ENCODE measurements around the gene C2orf42. TPM values are rescaled to one million over a fixed set of nuclear protein-coding genes. Genes with fewer than 3 reads are reported as not detected.

The C2orf42 gene
- total and polyA plus RNA-seq, 2 of the 4 experiments (the other 2 are of a cell fraction) = 7.5 to 31.5 TPM

DNA sequence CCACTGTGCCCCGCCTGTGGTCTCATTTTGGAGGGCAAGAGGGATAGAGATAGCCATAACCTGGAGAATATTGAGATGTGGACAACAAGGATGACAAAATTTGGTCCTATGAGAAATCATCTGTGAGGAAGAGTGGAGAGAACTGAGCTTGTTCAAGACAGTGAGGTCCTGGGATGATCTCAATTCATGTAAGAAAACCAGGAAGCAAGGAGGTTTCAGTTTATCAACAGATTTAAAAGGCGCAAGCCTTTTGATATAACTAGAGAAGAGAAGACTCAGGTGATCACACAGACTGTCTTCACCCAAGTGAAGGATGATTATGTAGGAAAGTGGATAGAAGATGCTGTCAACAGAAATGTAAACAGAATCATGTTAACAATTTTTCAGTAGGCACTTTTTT, 64.4 kb downstream of the C2orf42 start:
- Histone ChIP-seq H3K9me3 (ENCODE audit: control insufficient read depth, insufficient read depth, low read length) (no peaks in the 10 kb centered on the region), H3K18ac (ENCODE audit: low read depth, low read length) (no peak overlapping the region), H3K27ac (ENCODE audit: insufficient read depth, low read length) (no peak overlapping the region), H4K5ac (ENCODE audit: low read depth, low read length) (no peak overlapping the region), H2BK20ac (ENCODE audit: low read depth, low read length) (no peak overlapping the region), H3K79me1 (ENCODE audit: low read depth in 1 of 2, low read length in 2 of 2) (peaks cover 0 to 3% of the 10 kb centered on the region in 2 experiments; a peak in 1 of 4 replicates), H3K4me2 (ENCODE audit: low read depth, low read length) (no peak overlapping the region), H3K4ac (ENCODE audit: low read depth, low read length) (no peak overlapping the region), H3K27me3 (ENCODE audit: control insufficient read depth, insufficient read depth, low read length) (no peaks in the 10 kb centered on the region), H3K4me1 (ENCODE audit: control insufficient read depth, insufficient read depth, low read length) (peaks cover 17% of the 10 kb centered on the region), H4K91ac (ENCODE audit: insufficient read depth, low read depth, low read length) (no peak overlapping the region; the same call in 1 of the 2 replicates), H3K23ac (ENCODE audit: low read depth, low read length) (peak overlapping the region; percentile 31), H3K4me3 (ENCODE audit: insufficient read depth, low read depth, low read length) (no peak overlapping the region), H2AFZ (replicated peaks; ENCODE audit: low read length, poor library complexity) (no peak overlapping the region), H2BK120ac (ENCODE audit: low read depth, low read length) (peak overlapping the region; percentile 13; the same call in 1 of the 2 replicates), H4K20me1 (ENCODE audit: insufficient read depth, low read length) (no peaks in the 10 kb centered on the region), H3K9me1 (ENCODE audit: insufficient read depth, low read length) (peaks cover 13% of the 10 kb centered on the region), H4K8ac (ENCODE audit: low read depth in 2 of 2, low read length in 2 of 2) (peak overlapping the region in 1 of 2 experiments; percentile 37; a peak in 2 of 4 replicates), H2AK9ac (replicated peaks; ENCODE audit: low read depth, low read length, poor library complexity) (no peak overlapping the region), H2AK5ac (ENCODE audit: low read depth, low read length) (0 out of 2 replicates have a peak overlapping the region, but pooled peaks have one; percentile 3), H3K36me3 (ENCODE audit: control insufficient read depth, insufficient read depth, low read length) (no peaks in the 10 kb centered on the region), H3K14ac (replicated peaks; ENCODE audit: low read depth, low read length) (0 out of 2 replicates have a peak overlapping the region, but pooled peaks have one; percentile 21), H2BK15ac (ENCODE audit: low read depth, low read length) (no peak overlapping the region), H3K56ac (ENCODE audit: extremely low read depth, insufficient read depth, low read length) (no peak overlapping the region), H2BK5ac (ENCODE audit: low read depth, low read length, poor library complexity, severe bottlenecking) (no peak overlapping the region), H3K9ac (ENCODE audit: low read depth, low read length) (no peak overlapping the region)
- no TSS peak for BruUV-seq (replicated peaks)
- ChIA-PET CTCF (no interaction called here), POLR2A (ENCODE audit: unreplicated experiment) (no interaction called here)
- ATAC-seq (ENCODE audit: low read depth) = no peak
- no peak for DNase-seq
- in situ Hi-C loops (cut with MboI; ENCODE audit: low sequenced_read_pairs) (no loop called here), intact Hi-C loops (cut with micrococcal nuclease) (no loop called here), dilution Hi-C loops (cut with HindIII; ENCODE audit: low sequenced_read_pairs, unreplicated experiment) (no loop called here)
- no peak for TF ChIP-seq SMC3 (IDR thresholded peaks at IDR 0.05; ENCODE audit: low read depth, low read length)
- TF ChIP-seq NFE2L2 (IDR thresholded peaks at IDR 0.05; ENCODE audit: low read depth, low read length) = no peak
- no peak for TF ChIP-seq MAZ (IDR thresholded peaks at IDR 0.05; ENCODE audit: borderline replicate concordance, low read depth, low read length)
- TF ChIP-seq MAFK (IDR thresholded peaks at IDR 0.05; ENCODE audit: low read depth, low read length) = no peak
- no peak for TF ChIP-seq CEBPB (IDR thresholded peaks at IDR 0.05; ENCODE audit: low read depth, low read length)
- no peak for TF ChIP-seq MXI1 (IDR thresholded peaks at IDR 0.05; ENCODE audit: borderline replicate concordance, low read depth, low read length)
- TF ChIP-seq, protein P1, sequence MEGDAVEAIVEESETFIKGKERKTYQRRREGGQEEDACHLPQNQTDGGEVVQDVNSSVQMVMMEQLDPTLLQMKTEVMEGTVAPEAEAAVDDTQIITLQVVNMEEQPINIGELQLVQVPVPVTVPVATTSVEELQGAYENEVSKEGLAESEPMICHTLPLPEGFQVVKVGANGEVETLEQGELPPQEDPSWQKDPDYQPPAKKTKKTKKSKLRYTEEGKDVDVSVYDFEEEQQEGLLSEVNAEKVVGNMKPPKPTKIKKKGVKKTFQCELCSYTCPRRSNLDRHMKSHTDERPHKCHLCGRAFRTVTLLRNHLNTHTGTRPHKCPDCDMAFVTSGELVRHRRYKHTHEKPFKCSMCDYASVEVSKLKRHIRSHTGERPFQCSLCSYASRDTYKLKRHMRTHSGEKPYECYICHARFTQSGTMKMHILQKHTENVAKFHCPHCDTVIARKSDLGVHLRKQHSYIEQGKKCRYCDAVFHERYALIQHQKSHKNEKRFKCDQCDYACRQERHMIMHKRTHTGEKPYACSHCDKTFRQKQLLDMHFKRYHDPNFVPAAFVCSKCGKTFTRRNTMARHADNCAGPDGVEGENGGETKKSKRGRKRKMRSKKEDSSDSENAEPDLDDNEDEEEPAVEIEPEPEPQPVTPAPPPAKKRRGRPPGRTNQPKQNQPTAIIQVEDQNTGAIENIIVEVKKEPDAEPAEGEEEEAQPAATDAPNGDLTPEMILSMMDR (conservative IDR thresholded peaks at IDR 0.05; ENCODE audit: low read depth, low read length) = no peak
- TF ChIP-seq POLR2A (IDR thresholded peaks at IDR 0.05; ENCODE audit: low read depth, low read length) = no peak
- TF ChIP-seq, protein P2, sequence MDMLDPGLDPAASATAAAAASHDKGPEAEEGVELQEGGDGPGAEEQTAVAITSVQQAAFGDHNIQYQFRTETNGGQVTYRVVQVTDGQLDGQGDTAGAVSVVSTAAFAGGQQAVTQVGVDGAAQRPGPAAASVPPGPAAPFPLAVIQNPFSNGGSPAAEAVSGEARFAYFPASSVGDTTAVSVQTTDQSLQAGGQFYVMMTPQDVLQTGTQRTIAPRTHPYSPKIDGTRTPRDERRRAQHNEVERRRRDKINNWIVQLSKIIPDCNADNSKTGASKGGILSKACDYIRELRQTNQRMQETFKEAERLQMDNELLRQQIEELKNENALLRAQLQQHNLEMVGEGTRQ (IDR thresholded peaks at IDR 0.05; ENCODE audit: low read depth, low read length) = no peak
- TF ChIP-seq, protein P3, sequence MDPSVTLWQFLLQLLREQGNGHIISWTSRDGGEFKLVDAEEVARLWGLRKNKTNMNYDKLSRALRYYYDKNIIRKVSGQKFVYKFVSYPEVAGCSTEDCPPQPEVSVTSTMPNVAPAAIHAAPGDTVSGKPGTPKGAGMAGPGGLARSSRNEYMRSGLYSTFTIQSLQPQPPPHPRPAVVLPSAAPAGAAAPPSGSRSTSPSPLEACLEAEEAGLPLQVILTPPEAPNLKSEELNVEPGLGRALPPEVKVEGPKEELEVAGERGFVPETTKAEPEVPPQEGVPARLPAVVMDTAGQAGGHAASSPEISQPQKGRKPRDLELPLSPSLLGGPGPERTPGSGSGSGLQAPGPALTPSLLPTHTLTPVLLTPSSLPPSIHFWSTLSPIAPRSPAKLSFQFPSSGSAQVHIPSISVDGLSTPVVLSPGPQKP (IDR thresholded peaks at IDR 0.05; ENCODE audit: borderline replicate concordance, low read depth, low read length) = no peak
- TF ChIP-seq FOS (IDR thresholded peaks at IDR 0.05; ENCODE audit: low read depth, low read length) = no peak
- no peak for TF ChIP-seq RFX5 (IDR thresholded peaks at IDR 0.05; ENCODE audit: low read depth, low read length)
- TF ChIP-seq BHLHE40 (IDR thresholded peaks at IDR 0.05; ENCODE audit: low read depth, low read length) = no peak
- TF ChIP-seq RCOR1 (IDR thresholded peaks at IDR 0.05; ENCODE audit: insufficient replicate concordance, low read length) = no peak
- TF ChIP-seq CHD1 (IDR thresholded peaks at IDR 0.05; ENCODE audit: low read depth, low read length) = no peak
- TF ChIP-seq RAD21 (IDR thresholded peaks at IDR 0.05; ENCODE audit: low read length) = no peak
- WGBS, 2 experiments (ENCODE audit: extremely low coverage in 2 of 2, insufficient read length in 1 of 2) = 100% methylated on average over 1 of the region's 2 CpGs; no CpG with 5 or more reads in 1 of the 2 experiments
